Hepatocyte (in vitro differentiated cells): Measurements from ENCODE around the gene PTPRK. TPM values are rescaled to one million over a fixed set of nuclear protein-coding genes. Genes with fewer than 3 reads are reported as not detected.

Source experiments
- DNase-seq: peaks from one replicate; pipeline ENCODE4 v3.0.0-alpha.2; 2016; ENCODE audit warnings: low spot score
- H2AFZ ChIP-seq: fragments of 200-600 bp; sonication (generic); 2 replicates; pipeline ENCODE4 v1.6.0; 2016; ENCODE audit warnings: antibody characterized with exemption, mild to moderate bottlenecking
- H3K27ac ChIP-seq: fragments of 200-600 bp; sonication (generic); 2 replicates; pipeline ENCODE4 v1.5.1; 2016; ENCODE audit warnings: mild to moderate bottlenecking
- H3K27me3 ChIP-seq: fragments of 200-600 bp; sonication (generic); 2 replicates; pipeline ENCODE4 v1.6.1; 2016
- H3K36me3 ChIP-seq: fragments of 200-600 bp; sonication (generic); replicated peaks from 2 replicates; pipeline ENCODE4 v1.5.1; 2016; ENCODE audit warnings: low read depth; ENCODE audit not compliant: insufficient read depth
- H3K4me1 ChIP-seq: fragments of 200-600 bp; sonication (generic); 2 replicates; pipeline ENCODE4 v1.5.1; 2016; ENCODE audit warnings: mild to moderate bottlenecking, moderate library complexity; ENCODE audit not compliant: insufficient read depth
- H3K4me2 ChIP-seq: fragments of 200-600 bp; sonication (generic); 2 replicates; pipeline ENCODE4 v1.6.0; 2016
- H3K4me3 ChIP-seq: fragments of 200-600 bp; sonication (generic); 2 replicates; pipeline ENCODE4 v1.5.1; 2016; ENCODE audit warnings: mild to moderate bottlenecking
- H3K79me2 ChIP-seq: fragments of 200-600 bp; sonication (generic); 2 replicates; pipeline ENCODE4 v1.6.0; 2017; ENCODE audit warnings: mild to moderate bottlenecking
- H3K9me2 ChIP-seq: fragments of 200-600 bp; sonication (generic); replicated peaks from 2 replicates; pipeline ENCODE4 v1.6.0; 2017; ENCODE audit warnings: mild to moderate bottlenecking; ENCODE audit not compliant: insufficient read depth
- H3K9me3 ChIP-seq: fragments of 200-600 bp; sonication (generic); 2 replicates; pipeline ENCODE4 v1.5.1; 2016; ENCODE audit warnings: low read depth, mild to moderate bottlenecking
- H4K20me1 ChIP-seq: fragments of 200-600 bp; sonication (generic); 2 replicates; pipeline ENCODE4 v1.6.0; 2016; ENCODE audit warnings: mild to moderate bottlenecking; ENCODE audit not compliant: insufficient read depth, poor library complexity, severe bottlenecking
- CTCF ChIP-seq: fragments of 200-600 bp; sonication (generic); IDR thresholded peaks from 2 replicates; pipeline ENCODE4 v1.5.1; 2016; ENCODE audit warnings: antibody characterized with exemption, mild to moderate bottlenecking; ENCODE audit not compliant: poor library complexity
- EZH2 ChIP-seq: fragments of 200-600 bp; sonication (generic); IDR thresholded peaks from 2 replicates; pipeline ENCODE4 v1.6.1; 2016; ENCODE audit warnings: antibody characterized with exemption, mild to moderate bottlenecking, borderline replicate concordance
- EZH2phosphoT487 ChIP-seq: fragments of 200-600 bp; sonication (generic); IDR thresholded peaks from one replicate; pipeline ENCODE4 v1.6.1; 2018; ENCODE audit warnings: antibody characterized with exemption, mild to moderate bottlenecking, low read depth, moderate library complexity; ENCODE audit not compliant: unreplicated experiment, severe bottlenecking
- WGBS: methylation state at CpG from one replicate; pipeline ENCODE4 v1.1.6; 2016; ENCODE audit warnings: low lambda C conversion rate; ENCODE audit errors: missing lambda C conversion rate; 5-methylcytosine and 5-hydroxymethylcytosine counted together
- polyA plus RNA-seq: library from polyadenylated mRNA; unstranded; fragments of >200 nt; fragmentation: Nextera tagmentation; extraction: Ambion mirVana; gene quantifications from 2 replicates; pipeline ENCODE4 v1.2.1, GENCODE V29; 2016
- total RNA-seq: library from RNA; depleted of rRNA; stranded (reverse); fragments of >200 nt; gene quantifications from 2 replicates; pipeline ENCODE4 v1.2.3, GENCODE V29; 2014

The PTPRK gene
- total and polyA plus RNA-seq, 2 experiments from 2014 or later, result 42.0 to 80.2 TPM

GRCh38 chr6:128121190-128121589, 399.2 kb downstream of the PTPRK start:
- H3K36me3 ChIP-seq, result no peaks in the 10 kb centered on the region
- H3K79me2 ChIP-seq, result no peaks in the 10 kb centered on the region
- no peak overlapping the region for H3K4me3 ChIP-seq
- H3K9me2 ChIP-seq, result no peaks in the 10 kb centered on the region
- no peak overlapping the region for H3K4me2 ChIP-seq
- H4K20me1 ChIP-seq, result no peaks in the 10 kb centered on the region
- DNase-seq, result no peak
- H3K27ac ChIP-seq, result no peak overlapping the region
- peaks cover 3% of the 10 kb centered on the region for H3K4me1 ChIP-seq
- H2AFZ ChIP-seq, result no peak overlapping the region
- no peaks in the 10 kb centered on the region for H3K27me3 ChIP-seq
- no peaks in the 10 kb centered on the region for H3K9me3 ChIP-seq
- TF ChIP-seq EZH2phosphoT487 (no peak), EZH2 (no peak), CTCF (no peak)

GRCh38 chr6:128118401-128118800, 402.0 kb downstream of the PTPRK start:
- H3K9me2 ChIP-seq, result no peaks in the 10 kb centered on the region
- H3K27ac ChIP-seq, result no peak overlapping the region
- TF ChIP-seq EZH2phosphoT487, result no peak
- TF ChIP-seq CTCF, result no peak
- no peak for TF ChIP-seq EZH2
- H3K4me1 ChIP-seq, result no peaks in the 10 kb centered on the region
- H4K20me1 ChIP-seq, result no peaks in the 10 kb centered on the region
- no peaks in the 10 kb centered on the region for H3K27me3 ChIP-seq
- H3K4me3 ChIP-seq, result no peak overlapping the region
- H3K36me3 ChIP-seq, result no peaks in the 10 kb centered on the region
- no peak for DNase-seq
- no peak overlapping the region for H3K4me2 ChIP-seq
- H3K9me3 ChIP-seq, result no peaks in the 10 kb centered on the region
- H3K79me2 ChIP-seq, result no peaks in the 10 kb centered on the region
- no peak overlapping the region for H2AFZ ChIP-seq

- Histone ChIP-seq H3K9me2 (no peaks in the 10 kb centered on the region), H3K79me2 (no peaks in the 10 kb centered on the region), H3K27ac (no peak overlapping the region), H2AFZ (no peak overlapping the region), H4K20me1 (no peaks in the 10 kb centered on the region), H3K4me1 (peaks cover 2% of the 10 kb centered on the region), H3K27me3 (no peaks in the 10 kb centered on the region), H3K9me3 (no peaks in the 10 kb centered on the region), H3K36me3 (no peaks in the 10 kb centered on the region), H3K4me2 (no peak overlapping the region), H3K4me3 (no peak overlapping the region)
- DNase-seq, result no peak
- WGBS, result 99% methylated on average over 3 of the region's 3 CpGs
- TF ChIP-seq EZH2 (no peak), EZH2phosphoT487 (no peak), CTCF (no peak)
Measured at GRCh38 chr6:128117916-128118315, 402.5 kb downstream of the PTPRK start.

DNA sequence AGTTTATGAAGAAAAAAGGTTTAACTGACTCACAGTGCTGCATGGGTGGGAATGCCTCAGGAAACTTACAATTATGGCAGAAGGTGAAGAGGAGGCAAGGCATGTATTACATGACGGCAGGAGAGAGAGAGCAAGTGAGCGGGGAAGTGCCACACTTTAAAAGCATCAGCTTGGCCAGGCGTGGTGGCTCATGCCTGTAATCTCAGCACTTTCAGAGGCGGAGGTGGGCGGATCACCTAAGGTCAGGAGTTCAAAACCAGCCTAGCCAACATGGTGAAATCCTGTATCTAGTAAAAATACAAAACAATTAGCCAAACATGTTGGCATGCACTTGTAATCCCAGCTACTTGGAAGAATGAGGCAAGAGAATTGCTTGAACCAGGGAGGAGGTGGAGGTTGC, 406.2 kb downstream of the PTPRK start:
- no peak for TF ChIP-seq CTCF
- TF ChIP-seq EZH2, result no peak
- no peak for TF ChIP-seq EZH2phosphoT487
- no peak for DNase-seq
- WGBS, result 92% methylated on average over 5 of the region's 5 CpGs
- H2AFZ ChIP-seq, result no peak overlapping the region
- H3K4me3 ChIP-seq, result no peak overlapping the region
- no peak overlapping the region for H3K4me2 ChIP-seq
- H3K79me2 ChIP-seq, result no peaks in the 10 kb centered on the region
- no peaks in the 10 kb centered on the region for H4K20me1 ChIP-seq
- no peaks in the 10 kb centered on the region for H3K27me3 ChIP-seq
- no peaks in the 10 kb centered on the region for H3K36me3 ChIP-seq
- no peaks in the 10 kb centered on the region for H3K9me3 ChIP-seq
- H3K4me1 ChIP-seq, result peaks cover 6% of the 10 kb centered on the region
- no peaks in the 10 kb centered on the region for H3K9me2 ChIP-seq
- H3K27ac ChIP-seq, result no peak overlapping the region
